NT2/D1 (cell line): ENCODE data around the gene HMX2.

Source experiments
- YY1 ChIP-seq: IDR thresholded peaks from 2 replicates; pipeline ENCODE4 v1.6.1; 2011; ENCODE audit not compliant: insufficient read length, insufficient read depth
- ZNF274 ChIP-seq: IDR thresholded peaks from 2 replicates; pipeline ENCODE4 v1.6.1; 2011; ENCODE audit warnings: mild to moderate bottlenecking, low read depth, low read length

DNA sequence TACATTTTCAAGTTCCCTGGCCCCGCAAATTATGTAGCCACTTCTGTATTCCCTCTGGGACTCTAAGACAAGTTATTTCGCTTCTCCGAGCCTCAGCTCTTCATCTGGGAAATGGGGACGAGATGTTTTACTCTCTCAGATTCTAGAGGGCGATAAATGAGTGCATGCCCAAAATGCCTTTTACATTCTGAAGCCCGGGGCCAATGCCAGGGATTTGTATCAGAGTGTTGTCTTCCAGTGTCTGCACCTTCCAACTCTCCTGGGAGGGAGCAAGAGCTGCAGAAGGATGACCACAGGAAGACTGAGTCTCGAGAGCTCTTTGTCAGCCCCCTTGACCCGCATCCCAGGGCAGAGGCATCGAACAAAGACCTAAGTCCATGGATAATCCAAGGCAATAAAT, 46.1 kb downstream of the HMX2 start:
- TF ChIP-seq ZNF274 (no peak), YY1 (no peak)
